Measurements from ENCODE around the gene ATG10.
A peak's percentile ranks its signal among the peaks of the same experiment; 100 is the strongest.

Gene ATG10

GRCh38 chr5:82091617-82092016 is 119.8 kb downstream of the ATG10 start:
- no peak for TF ChIP-seq CTCF (IDR thresholded peaks at IDR 0.05; ENCODE audit: control extremely low read depth, extremely low read depth, low read depth, missing control alignments)
- POLR2A ChIA-PET, result no interaction called here
- CTCF ChIA-PET, result interaction anchor here (1.0 to 2.2 kb wide), 4 partner anchors 15 to 57 kb away, joined by 3 to 5 read pairs (median 3); no protein-coding TSS in a partner anchor
- DNase-seq (ENCODE audit: extremely low spot score), result no peak

GRCh38 chr5:82095536-82095935 is 123.7 kb downstream of the ATG10 start:
- POLR2A ChIA-PET, result no interaction called here
- CTCF ChIA-PET, result interaction anchor here (1.0 to 2.0 kb wide), 4 partner anchors 10 to 588 kb away, joined by 3 to 8 read pairs (median 4); no protein-coding TSS in a partner anchor
- TF ChIP-seq CTCF (IDR thresholded peaks at IDR 0.05; ENCODE audit: control extremely low read depth, extremely low read depth, low read depth, missing control alignments), result no peak
- no peak for DNase-seq (ENCODE audit: extremely low spot score)

GRCh38 chr5:82096249-82096648 is 124.4 kb downstream of the ATG10 start:
- ChIA-PET CTCF (interaction anchor here (1.2 to 2.0 kb wide), 3 partner anchors 10 to 69 kb away, joined by 3 to 8 read pairs (median 6); no protein-coding TSS in a partner anchor), POLR2A (no interaction called here)
- TF ChIP-seq CTCF (IDR thresholded peaks at IDR 0.05; ENCODE audit: control extremely low read depth, extremely low read depth, low read depth, missing control alignments), result no peak
- DNase-seq (ENCODE audit: extremely low spot score), result no peak

GRCh38 chr5:82100303-82101077 is 128.7 kb downstream of the ATG10 start:
- ChIA-PET CTCF (interaction anchor here (1.0 to 3.2 kb wide), 3 partner anchors 8 to 64 kb away, joined by 4 to 16 read pairs (median 4); no protein-coding TSS in a partner anchor), POLR2A (interaction anchor here (0.8 kb wide), 1 partner anchor 178 kb away, joined by 8 read pairs; the partner anchor contains the start of gene RPS23)
- no peak for TF ChIP-seq CTCF (IDR thresholded peaks at IDR 0.05; ENCODE audit: control extremely low read depth, extremely low read depth, low read depth, missing control alignments)
- peak; percentile 52 for DNase-seq (ENCODE audit: extremely low spot score)

GRCh38 chr5:82104872-82105271 is 133.0 kb downstream of the ATG10 start:
- CTCF ChIA-PET, result interaction anchor here (0.9 to 3.2 kb wide), 5 partner anchors 10 to 121 kb away, joined by 3 to 24 read pairs (median 3); no protein-coding TSS in a partner anchor
- DNase-seq (ENCODE audit: extremely low spot score), result no peak
- POLR2A ChIA-PET, result no interaction called here
- no peak for TF ChIP-seq CTCF (IDR thresholded peaks at IDR 0.05; ENCODE audit: control extremely low read depth, extremely low read depth, low read depth, missing control alignments)

GRCh38 chr5:82105457-82105856 is 133.6 kb downstream of the ATG10 start:
- TF ChIP-seq CTCF (IDR thresholded peaks at IDR 0.05; ENCODE audit: control extremely low read depth, extremely low read depth, low read depth, missing control alignments), result no peak
- DNase-seq (ENCODE audit: extremely low spot score), result no peak
- POLR2A ChIA-PET, result no interaction called here

More at GRCh38 chr5:82105457-82105856, 133.6 kb downstream of the ATG10 start:
- CTCF ChIA-PET, result interaction anchor here (0.9 to 3.2 kb wide), 9 partner anchors 8 to 121 kb away, joined by 3 to 24 read pairs (median 4); no protein-coding TSS in a partner anchor
